Epithelial cell of proximal tubule (primary cell): Measurements from ENCODE around the gene TUBA4A. TPM values are rescaled to one million over a fixed set of nuclear protein-coding genes. Genes with fewer than 3 reads are reported as not detected.

ENCODE experiments used
- DNase-seq: peaks from one replicate; pipeline ENCODE4 v3.0.0-alpha.2; 2011; ENCODE audit warnings: low read depth
- H3K4me3 ChIP-seq: 2 replicates; pipeline ENCODE4 v1.5.1; 2011; ENCODE audit warnings: low read depth, mild to moderate bottlenecking, low read length
- CTCF ChIP-seq: conservative IDR thresholded peaks from 2 replicates; pipeline ENCODE4 v1.5.1; 2012; ENCODE audit warnings: low read depth, mild to moderate bottlenecking, low read length
- total RNA-seq: library from RNA; depleted of rRNA; stranded (reverse); fragments of >200 nt; gene quantifications from 2 replicates; pipeline ENCODE4 v1.2.3, GENCODE V29; 2015

Gene TUBA4A
- total RNA-seq, 1 donor from 2014 or later: 191 TPM

DNA sequence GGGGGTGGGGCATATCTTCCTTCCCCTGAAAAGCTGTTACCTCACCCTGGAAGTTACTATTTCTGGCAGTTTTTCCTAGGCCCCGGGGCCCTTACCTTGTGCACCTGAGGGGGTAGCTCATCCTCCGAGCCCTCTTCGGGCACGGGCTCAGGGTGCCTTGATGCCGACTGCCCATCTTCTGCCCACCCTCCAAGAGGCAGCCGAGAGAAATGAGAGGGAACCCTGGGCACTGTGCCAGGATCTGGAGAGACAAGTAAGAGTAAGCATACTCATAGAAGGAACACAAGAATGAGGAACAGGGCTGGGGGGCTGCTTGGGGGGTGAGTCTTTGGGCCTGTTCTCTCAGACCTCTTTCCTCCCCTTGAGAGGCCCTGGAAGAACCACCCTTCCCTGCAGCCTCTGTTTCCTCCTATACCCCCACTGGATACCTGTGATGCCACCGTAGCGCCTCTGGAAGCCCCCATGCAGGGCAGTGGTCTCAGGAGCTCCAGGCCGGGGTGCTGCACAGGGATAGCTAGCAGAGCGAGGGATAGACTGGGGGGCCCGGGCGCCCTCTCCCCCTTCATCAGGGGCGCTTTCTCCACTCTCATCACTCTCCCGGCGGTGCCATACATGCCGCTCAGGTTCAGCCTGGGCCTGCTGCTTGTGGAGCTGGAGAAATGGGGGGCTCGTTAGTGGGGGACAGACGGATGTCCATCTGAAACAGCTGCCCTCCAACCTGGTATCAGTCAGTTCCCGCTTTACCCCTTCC, 32.9 kb downstream of the TUBA4A start:
- no peak overlapping the region for H3K4me3 ChIP-seq
- DNase-seq: no peak
- no peak for TF ChIP-seq CTCF

DNA sequence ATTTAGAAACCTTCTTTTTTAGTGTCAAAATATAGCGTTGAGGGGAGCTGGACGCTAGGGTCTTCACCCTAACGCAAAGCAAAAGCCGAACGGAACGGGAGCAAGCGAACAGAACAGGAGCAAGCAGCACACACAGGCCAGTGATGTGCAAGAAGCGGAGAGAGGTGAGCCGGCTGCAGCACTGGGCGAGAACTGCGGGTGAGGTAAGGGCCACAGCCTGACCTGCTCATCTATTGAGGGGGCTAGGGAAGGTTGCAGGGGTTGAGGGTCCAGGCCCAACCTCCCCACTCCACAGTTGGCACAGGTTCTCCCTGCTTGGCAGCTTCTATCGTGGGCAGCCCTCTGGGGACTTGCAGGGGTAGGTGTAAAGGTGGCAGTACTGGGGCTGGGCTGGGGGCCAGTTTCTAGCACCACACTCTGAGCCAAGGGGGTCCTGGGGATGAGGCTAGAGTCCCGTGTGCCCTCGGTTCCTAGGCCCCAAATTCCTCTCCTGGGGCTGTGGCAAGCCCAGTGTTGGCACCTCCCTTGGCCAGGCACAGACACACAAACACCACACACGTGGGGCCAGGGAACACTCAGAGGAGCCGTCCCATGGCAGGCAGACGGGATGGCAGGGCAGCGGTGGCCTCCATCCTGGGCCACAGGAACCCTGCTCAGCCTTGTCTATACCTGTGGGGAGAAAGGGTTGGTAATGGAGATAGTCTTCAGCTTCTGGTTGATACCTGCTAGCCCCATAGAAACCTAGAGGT, 33.8 kb downstream of the TUBA4A start:
- TF ChIP-seq CTCF: no peak

DNA sequence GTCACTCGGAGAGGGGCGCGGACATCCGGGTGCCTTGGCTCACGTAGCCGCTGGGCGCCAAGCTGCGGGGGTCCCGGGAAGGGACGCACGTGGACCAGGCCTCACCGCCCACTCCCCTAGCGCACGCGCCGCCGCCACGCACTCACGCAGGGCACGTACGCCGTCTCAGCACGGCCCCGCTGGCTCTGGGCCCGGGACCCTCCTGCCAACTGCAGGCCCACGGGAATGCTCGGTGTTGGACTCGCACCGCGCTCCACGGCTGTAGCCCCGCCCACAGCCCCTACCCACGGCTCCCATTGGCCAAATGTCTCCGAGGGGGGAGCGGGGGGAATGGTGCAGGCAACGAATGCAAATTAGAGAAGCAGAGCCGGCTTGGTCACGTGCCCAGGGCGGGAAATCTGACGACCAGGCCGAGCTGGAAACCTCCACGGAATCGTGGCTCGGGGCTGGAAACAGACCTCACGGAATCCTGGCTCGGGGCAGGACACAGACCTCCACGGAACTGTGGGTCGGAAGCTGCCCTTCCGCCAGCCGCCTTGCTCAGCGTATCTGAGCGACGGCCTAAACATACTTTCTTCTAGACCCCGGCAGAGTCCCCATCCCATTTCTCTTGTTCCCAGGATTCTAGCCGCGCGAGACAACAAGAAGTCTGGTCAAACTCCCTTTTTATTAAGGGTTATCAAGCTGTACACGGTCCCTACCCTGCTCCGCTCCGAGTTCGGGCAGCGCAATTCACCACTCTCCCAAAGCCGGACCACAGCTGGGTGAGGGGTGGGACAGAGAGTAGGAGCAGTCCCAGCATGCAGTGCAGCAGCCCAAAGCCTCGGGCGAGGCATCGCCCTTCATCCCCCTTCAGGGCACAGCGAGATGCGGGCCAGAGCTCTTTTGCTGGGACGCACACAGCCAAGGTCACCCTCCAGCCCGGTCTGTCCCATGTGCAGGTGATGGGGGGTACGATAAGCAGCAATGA, 34.7 kb downstream of the TUBA4A start, which contains the start of gene ABCB6:
Gene ABCB6, minus strand, starts transcription at position 227 of the 970 bp plus-strand sequence. CDS start 285 bp downstream, outside the sequence.
- TF ChIP-seq CTCF: no peak
- H3K4me3 ChIP-seq: peak within 1 kb of the TSS; percentile 62
- DNase-seq: no peak

More for the DNA sequence above, 33.8 kb downstream of the TUBA4A start:
- H3K4me3 ChIP-seq: no peak overlapping the region
- DNase-seq: no peak

GRCh38 chr2:219218217-219218731, 35.4 kb downstream of the TUBA4A start:
- no peak for DNase-seq
- H3K4me3 ChIP-seq: peak overlapping the region; percentile 62
- TF ChIP-seq CTCF: no peak

DNA sequence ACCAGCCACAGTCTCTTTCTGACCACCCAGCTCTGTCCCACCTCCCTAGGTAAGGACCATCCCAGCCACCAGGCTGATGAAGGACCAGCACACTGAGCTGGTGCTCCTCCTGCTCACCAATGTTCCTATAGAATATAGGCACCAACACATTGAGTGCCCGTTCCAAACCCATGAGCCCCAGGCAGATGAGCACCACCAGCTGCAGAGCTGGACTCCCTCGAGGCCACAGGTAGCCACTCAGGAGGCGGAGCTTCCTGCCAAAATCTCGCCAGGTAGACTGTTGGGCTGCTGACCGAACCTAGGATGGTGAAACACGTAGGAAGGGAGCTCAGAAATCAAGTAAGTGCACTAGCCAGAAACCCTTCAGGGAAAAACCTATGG, 37.2 kb downstream of the TUBA4A start:
- TF ChIP-seq CTCF: no peak
- H3K4me3 ChIP-seq: no peak overlapping the region
- no peak for DNase-seq

DNA sequence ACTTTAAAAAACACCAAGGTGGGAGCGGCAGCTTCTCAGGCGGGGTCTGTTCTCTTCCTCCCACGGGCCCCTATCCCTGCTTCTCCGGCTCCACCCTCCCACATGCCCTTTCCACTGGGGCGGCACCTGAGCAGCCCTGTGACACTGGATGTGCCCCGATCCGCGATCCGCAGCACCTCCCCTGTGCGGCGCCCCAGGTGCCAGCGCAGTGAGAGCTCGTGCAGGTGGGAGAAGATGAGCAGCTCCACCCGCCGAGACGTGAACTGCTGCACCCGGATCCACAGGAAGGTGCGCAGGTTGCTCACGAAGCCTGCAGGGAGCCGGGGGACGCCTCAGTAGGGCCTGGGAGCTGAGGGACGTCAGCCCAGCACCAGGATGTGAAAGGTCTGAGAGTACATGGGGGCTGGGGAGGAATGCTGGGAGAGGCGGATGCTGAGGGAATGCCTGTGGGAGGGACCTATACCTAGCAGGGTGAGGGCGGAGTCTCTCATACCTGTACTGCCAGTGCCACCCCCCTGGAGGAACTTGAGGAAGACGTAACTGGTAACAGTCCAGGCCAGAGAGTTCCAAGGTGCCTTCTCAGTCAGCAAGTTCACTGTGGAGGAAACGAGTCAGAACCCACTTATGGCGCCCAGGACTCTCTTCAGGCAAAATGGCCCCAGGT, 37.7 kb downstream of the TUBA4A start:
- DNase-seq: no peak
- TF ChIP-seq CTCF: no peak
- H3K4me3 ChIP-seq: no peak overlapping the region
